Erythroblast (primary cell): ENCODE measurements around the gene MRPL12.

Source experiments
- GATA1 ChIP-seq: IDR thresholded peaks from 2 replicates; pipeline ENCODE4 v1.6.1; 2011; ENCODE audit warnings: low read depth, mild to moderate bottlenecking, control low read depth, low read length, moderate library complexity
- POLR2A ChIP-seq: IDR thresholded peaks from 2 replicates; pipeline ENCODE4 v1.6.1; 2011; ENCODE audit warnings: mild to moderate bottlenecking, low read length

GRCh38 chr17:81691196-81691595, 12.0 kb upstream of the MRPL12 start:
- TF ChIP-seq POLR2A, result no peak
- no peak for TF ChIP-seq GATA1
